Measurements from ENCODE around the gene CHRNA9. TPM values are rescaled to one million over a fixed set of nuclear protein-coding genes. Genes with fewer than 3 reads are reported as not detected.

The CHRNA9 gene
- total RNA-seq, 3 donors from 2014 or later (not counting 1 experiment from before 2014, with no cell fraction given), result not detected

- no peak for TF ChIP-seq CTCF (IDR thresholded peaks at IDR 0.05)
- Histone ChIP-seq H3K27me3 (ENCODE audit: control insufficient read depth, insufficient read depth, low read length) (no peaks in the 10 kb centered on the region), H3K9me3 (ENCODE audit: control insufficient read depth, insufficient read depth, low read length) (peaks cover 4% of the 10 kb centered on the region), H3K4me3 (ENCODE audit: low read length) (no peak overlapping the region), H3K36me3 (ENCODE audit: control insufficient read depth, insufficient read depth, low read length) (no peaks in the 10 kb centered on the region), H3K4me1 (ENCODE audit: control insufficient read depth, insufficient read depth, low read length) (peaks cover 77% of the 10 kb centered on the region), H3K27ac (ENCODE audit: low read length) (peak overlapping the region; percentile 54)
- Mint-ChIP-seq H3K27ac (peak overlapping the region; percentile 88 to 91), H3K4me3 (peak overlapping the region; percentile 43), H3K9me3 (no peaks in the 10 kb centered on the region), H3K4me1 (peaks cover 71 to 72% of the 10 kb centered on the region in 2 donors), H3K27me3 (ENCODE audit: low read depth in 2 of 2) (peaks cover 0 to 3% of the 10 kb centered on the region in 2 donors), H3K36me3 (no peaks in the 10 kb centered on the region)
- DNase-seq (peak; percentile 31 to 78), ATAC-seq (peak; percentile 39 to 63 (median 41))
- WGBS (ENCODE audit: insufficient coverage), result 23% methylated on average over 12 of the region's 13 CpGs
- intact Hi-C loops (cut with micrococcal nuclease), result loop anchor here (10.0 kb wide), 1 partner anchor 61 kb away; no protein-coding TSS in a partner anchor
Observed at GRCh38 chr4:40305328-40306170, 29.6 kb upstream of the CHRNA9 start.

DNA sequence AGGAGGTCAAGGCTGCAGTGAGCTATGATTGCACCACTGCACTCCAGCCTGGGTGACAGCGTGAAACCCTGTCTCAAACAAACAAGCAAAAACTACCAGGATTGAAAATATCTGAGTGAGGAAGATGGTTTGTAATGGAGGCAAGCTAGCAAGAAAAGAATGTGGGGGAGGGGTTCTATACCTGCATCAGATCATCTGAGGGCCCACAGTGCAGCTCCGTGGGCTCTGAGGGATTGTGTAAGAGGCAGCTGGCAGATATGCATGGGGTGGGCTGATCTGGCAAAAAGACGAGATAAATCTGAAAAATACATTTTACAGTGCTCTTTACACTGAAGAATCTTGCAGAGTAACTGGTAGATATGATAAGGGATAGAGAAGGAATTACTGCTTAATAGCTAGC is 28.9 kb upstream of the CHRNA9 start:
- WGBS (ENCODE audit: insufficient coverage), result 68% methylated on average over 3 of the region's 3 CpGs
- H3K4me1 ChIP-seq (ENCODE audit: control insufficient read depth, insufficient read depth, low read length), result peaks cover 71% of the 10 kb centered on the region
- intact Hi-C loops (cut with micrococcal nuclease), result loop anchor here (10.0 kb wide), 1 partner anchor 61 kb away; no protein-coding TSS in a partner anchor
- Mint-ChIP-seq H3K4me3 (peak overlapping the region; percentile 79), H3K27me3 (ENCODE audit: low read depth in 2 of 2) (peaks cover 0 to 3% of the 10 kb centered on the region in 2 donors), H3K36me3 (no peaks in the 10 kb centered on the region), H3K27ac (peak overlapping the region; percentile 88 to 91), H3K9me3 (no peaks in the 10 kb centered on the region), H3K4me1 (peaks cover 69% of the 10 kb centered on the region in 2 donors)
- DNase-seq, result peak in 1 of 2 donors; percentile 43
- no peaks in the 10 kb centered on the region for H3K36me3 ChIP-seq (ENCODE audit: control insufficient read depth, insufficient read depth, low read length)
- H3K27ac ChIP-seq (ENCODE audit: low read length), result peak overlapping the region; percentile 54
- H3K27me3 ChIP-seq (ENCODE audit: control insufficient read depth, insufficient read depth, low read length), result no peaks in the 10 kb centered on the region
- peaks cover 4% of the 10 kb centered on the region for H3K9me3 ChIP-seq (ENCODE audit: control insufficient read depth, insufficient read depth, low read length)
- no peak for TF ChIP-seq CTCF (IDR thresholded peaks at IDR 0.05)
- no peak overlapping the region for H3K4me3 ChIP-seq (ENCODE audit: low read length)
- no peak for ATAC-seq

- Histone ChIP-seq H3K27me3 (ENCODE audit: control insufficient read depth, insufficient read depth, low read length) (no peaks in the 10 kb centered on the region), H3K4me1 (ENCODE audit: control insufficient read depth, insufficient read depth, low read length) (peaks cover 69% of the 10 kb centered on the region), H3K9me3 (ENCODE audit: control insufficient read depth, insufficient read depth, low read length) (peaks cover 4% of the 10 kb centered on the region), H3K27ac (ENCODE audit: low read length) (peak overlapping the region; percentile 87), H3K36me3 (ENCODE audit: control insufficient read depth, insufficient read depth, low read length) (no peaks in the 10 kb centered on the region), H3K4me3 (ENCODE audit: low read length) (no peak overlapping the region)
- Mint-ChIP-seq H3K27me3 (ENCODE audit: low read depth in 2 of 2) (peaks cover 0 to 3% of the 10 kb centered on the region in 2 donors), H3K36me3 (no peaks in the 10 kb centered on the region), H3K9me3 (no peaks in the 10 kb centered on the region), H3K4me1 (peaks cover 61 to 66% of the 10 kb centered on the region in 2 donors), H3K4me3 (peak overlapping the region; percentile 79), H3K27ac (peak overlapping the region; percentile 88 to 91)
- DNase-seq, result peak in 1 of 2 donors; percentile 55
- no peak for TF ChIP-seq CTCF (IDR thresholded peaks at IDR 0.05)
- no peak for ATAC-seq
- intact Hi-C loops (cut with micrococcal nuclease), result loop anchor here (10.0 kb wide), 1 partner anchor 62 kb away; no protein-coding TSS in a partner anchor
- 42% methylated on average over 3 of the region's 3 CpGs for WGBS (ENCODE audit: insufficient coverage)
Observed at GRCh38 chr4:40306976-40307375, 28.2 kb upstream of the CHRNA9 start.
